Kidney glomerular epithelial cell (primary cell): Measurements from ENCODE around the gene MCTS1.
A peak's percentile ranks its signal among the peaks of the same experiment; 100 is the strongest.
"Not testable (repeated sequence)": the region's sequence is repeated elsewhere in the genome, so short reads cannot be mapped to it uniquely, and the experiment has no call there.

Source experiments
- DNase-seq: peaks from one replicate; lab custom pipeline; 2025; lab: John Stamatoyannopoulos, UW

Gene MCTS1, protein sequence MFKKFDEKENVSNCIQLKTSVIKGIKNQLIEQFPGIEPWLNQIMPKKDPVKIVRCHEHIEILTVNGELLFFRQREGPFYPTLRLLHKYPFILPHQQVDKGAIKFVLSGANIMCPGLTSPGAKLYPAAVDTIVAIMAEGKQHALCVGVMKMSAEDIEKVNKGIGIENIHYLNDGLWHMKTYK

DNA sequence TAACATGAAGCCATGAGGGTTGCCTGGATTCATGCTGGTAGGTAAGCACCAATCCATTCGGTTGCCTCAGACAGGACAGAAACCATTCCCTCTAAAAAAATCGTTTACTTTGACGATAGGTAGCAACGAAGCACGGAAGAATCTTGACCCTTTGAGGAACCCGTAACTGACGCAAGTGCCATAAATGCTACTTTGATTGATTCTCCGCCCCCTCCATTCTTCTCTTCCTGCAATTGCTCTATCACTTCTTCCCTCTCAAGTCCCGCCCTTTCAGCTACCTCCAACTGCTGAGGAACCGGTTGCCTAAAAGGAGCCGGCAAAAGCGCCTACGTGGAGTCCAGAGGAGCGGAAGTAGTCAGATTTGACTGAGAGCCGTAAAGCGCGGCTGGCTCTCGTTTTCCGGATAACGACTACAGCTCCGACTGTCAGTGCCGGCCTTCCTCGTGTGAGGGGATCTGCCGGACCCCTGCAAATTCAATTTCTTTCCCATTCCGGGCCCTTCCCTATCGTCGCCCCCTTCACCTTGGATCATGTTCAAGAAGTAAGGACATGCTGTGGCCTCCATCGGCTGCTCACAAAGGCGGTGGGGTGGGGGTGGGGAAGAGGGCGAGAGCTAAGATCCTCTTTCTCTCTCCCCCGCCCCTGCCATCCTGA, at the start of gene MCTS1:
Gene MCTS1, plus strand, starts transcription at position 395 of the 654 bp plus-strand sequence. Its CDS starts 136 bp downstream, at position 531.
- DNase-seq: peak; percentile 93

DNA sequence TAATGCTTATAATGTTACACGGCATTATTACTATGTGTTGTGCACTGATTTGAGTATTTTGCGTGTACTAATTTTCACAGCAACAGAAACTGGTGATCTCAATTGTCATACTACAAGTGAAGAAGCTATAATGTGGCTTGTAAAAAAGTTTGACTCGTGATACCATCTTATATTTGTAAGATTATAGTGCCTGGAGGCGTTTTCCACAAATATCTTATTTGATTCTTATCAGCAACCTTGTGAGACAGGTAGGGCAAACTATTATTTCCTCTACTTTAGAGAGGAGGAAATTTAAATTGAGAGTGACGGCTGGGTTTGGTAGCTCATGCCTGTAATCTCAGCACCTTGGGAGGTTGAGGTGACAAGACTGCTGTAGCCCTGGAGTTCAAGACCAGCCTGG, 47.6 kb upstream of the MCTS1 start:
- no peak for DNase-seq

DNA sequence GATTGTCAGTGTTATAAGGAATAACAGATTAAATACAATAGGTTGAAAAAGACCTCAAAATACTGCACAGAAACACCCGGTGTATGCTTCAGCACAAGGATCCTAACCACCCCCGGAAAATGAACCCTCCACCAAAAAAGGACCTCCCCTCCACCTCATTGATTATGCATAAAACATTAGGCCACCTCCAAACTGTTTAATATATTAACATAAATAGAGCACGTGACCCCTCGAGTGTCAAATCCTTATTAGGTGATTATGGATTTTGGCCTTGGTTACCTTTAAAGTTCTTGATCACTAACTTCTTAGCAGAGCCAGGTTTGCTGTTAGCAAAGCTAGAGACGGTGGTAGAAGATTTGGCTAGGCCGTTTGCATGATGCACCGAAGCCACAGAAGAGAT, 44.1 kb upstream of the MCTS1 start:
- DNase-seq: no peak

DNA sequence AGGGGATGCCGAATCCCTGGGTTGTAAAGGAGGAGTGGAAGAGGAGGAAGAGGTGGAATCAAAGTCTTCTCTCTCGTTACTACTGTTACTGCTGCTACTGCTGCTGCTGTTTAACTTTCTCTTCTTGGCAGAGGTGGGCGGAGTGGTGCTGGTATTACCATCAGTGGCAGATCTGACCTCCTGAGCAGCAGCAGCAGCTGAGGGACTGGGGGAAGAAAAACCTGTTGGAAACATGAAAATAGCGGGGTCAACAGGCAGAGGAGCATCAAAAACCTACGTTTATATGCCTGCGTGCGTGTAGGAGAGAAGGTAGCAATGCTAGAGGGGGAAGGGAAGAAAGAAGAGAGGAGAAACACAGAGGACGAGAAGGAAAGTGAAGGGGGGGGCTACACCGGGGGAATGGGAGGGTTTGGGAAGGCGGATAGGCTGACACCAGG, 43.5 kb upstream of the MCTS1 start:
- DNase-seq: peak; percentile 67

DNA sequence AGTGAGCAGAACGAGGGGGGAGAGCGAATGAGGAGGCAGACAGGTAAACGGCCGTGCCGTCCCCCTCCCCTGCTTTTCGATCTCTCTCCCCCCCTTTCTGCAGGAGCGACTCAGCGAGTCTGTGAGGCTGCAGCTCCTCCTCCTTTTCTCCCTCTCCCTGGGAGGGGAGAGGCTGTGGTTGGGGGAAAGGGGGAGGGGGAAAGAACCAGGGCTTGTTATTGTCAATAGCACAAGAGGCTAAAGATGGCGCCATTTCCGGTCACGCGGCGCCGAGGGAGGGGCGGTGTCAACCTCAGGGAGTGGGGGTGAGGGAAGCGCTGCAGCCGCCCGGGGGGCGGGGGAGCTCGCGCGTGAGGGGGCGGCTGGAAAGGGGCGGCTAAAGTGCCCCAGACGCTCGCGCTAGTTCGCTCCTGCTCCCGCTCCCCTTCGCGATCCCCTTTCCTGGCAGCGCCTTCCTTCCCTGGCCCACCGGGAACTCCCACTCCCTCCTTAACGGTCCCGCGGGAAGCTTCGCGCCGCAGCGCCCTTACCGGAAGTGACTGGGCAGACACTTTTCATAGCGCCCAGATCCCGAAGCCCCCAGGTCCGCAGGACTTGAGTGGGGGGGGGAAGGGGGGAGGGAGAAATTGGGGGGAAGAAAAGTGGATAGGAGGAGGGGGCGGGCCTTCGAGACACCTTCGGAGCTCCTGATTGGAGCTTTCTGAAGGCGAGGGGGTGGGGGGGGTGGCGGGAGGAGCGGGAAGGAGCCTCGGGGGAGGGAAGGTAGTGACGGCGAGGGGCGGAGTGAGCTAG, 42.9 kb upstream of the MCTS1 start, which contains the start of gene CUL4B:
Gene CUL4B, minus strand, starts transcription at position 121 of the 792 bp plus-strand sequence. CDS start 324 bp downstream, outside the sequence.
- DNase-seq: peak; percentile 67

DNA sequence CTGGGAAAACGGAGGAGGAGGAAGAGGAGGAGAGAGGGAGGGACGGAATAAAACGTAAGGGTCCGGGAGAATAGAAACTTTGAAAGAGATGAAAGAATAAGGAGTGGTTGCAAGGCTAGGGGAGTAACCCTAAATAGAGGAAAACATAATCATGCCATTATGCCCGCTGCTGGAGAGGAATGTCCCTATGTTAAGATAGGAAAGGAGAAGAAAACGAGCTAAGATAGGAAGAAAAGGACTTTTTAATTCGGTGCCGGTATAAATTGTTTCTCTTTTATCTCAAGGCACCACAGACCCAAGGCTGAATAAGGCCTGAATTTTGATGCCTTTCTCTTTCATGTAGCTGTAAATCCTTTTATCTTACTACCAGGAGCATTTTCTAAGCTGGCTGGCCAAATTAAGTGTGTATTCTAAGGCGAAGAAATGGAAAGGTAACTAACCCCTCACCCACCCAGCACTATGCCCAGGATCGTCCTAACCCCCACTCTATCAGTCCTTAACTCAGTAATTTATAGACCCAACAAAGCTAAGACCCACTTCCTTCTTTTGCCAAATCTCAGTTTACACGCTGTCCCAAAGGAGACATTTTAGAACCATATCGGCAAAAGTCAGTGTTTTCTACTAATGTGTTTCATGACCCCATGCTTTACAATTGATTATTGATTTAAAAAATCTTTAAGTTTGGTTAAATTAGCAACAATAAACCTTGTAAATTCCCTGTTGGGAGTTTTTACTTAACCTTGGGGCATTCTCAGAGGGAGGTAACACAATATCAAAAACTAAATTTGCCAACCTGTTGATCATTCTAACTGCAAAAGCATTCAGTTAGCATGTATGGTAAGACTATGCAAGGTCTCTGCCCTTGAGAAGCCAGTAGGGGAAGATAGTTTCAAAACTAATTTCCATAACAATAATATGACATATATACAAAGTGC, 42.0 kb upstream of the MCTS1 start:
- DNase-seq: no peak

DNA sequence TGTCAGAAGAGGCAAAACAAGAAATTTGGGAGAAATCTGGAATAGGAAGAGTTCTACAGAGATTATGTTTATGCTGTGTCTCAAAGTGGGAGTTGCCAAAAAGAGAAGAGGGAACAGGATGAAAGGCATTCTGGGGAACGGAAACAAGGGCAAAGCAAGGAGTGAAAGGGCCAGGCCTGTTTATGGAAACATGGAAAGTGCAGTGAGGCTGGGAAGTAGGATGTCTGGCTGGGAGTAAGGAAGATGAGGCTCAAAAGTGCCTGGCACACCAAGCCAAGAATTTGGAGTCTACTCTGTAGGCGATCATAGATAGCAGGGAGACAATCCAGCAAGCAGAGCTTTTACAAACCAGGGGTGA, 41.4 kb upstream of the MCTS1 start:
- no peak for DNase-seq

DNA sequence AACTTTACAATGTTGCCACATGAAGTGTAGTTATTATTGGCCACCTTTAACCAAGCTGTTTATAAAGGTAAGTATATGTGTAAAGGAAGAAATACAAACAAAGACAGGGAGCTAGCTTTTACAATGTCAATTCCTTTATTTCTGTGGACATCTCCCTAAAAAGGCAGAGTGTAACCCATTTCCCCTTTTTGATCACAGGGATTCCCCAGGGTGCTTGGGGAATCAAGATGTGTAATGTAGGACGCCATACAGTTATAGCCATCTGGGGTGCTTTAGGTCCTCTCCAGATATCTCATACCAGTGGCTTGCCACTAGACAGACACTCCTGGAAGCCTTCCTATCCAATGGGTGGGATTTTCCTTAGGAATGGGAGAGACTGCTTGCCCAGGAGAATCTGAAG, 39.0 kb upstream of the MCTS1 start:
- no peak for DNase-seq

DNA sequence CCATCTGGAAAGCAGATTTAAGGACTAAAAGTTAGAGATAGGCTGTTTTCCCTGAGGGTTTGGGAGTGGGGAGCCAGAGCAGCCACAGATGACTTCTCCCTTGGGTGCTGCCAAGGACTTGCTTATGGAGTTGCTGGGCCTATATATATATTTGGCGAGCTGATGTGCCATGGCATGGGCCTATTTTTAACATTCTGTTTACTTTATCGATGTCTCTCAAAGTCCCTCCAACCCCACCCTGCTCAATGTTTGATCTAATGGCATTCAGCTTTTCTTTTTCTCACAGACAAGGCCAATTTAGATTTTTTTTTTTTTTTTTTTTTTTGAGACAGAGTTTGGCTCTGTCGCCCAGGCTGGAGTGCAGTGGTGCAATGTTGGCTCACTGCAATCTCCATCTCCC, 37.1 kb upstream of the MCTS1 start:
- DNase-seq: no peak

DNA sequence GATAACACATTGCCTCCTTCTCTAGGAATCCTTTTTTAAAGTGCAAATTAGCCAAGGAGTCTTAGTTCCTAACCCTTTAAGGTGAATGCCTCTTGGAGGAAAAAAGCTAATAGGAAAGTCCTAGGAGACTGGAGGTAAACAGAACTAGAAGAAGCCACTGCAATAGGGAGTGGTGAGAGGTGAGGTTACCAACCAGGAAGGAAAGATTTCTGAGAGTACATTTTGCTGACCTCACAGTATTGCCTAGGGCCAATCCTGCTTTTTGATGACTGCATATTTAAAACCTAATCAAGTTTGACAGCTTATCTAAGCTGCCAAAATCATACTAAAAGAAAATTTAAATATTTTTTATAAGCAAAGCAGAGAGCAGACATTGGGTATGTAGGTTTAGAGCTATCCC, 35.9 kb upstream of the MCTS1 start:
- DNase-seq: no peak

DNA sequence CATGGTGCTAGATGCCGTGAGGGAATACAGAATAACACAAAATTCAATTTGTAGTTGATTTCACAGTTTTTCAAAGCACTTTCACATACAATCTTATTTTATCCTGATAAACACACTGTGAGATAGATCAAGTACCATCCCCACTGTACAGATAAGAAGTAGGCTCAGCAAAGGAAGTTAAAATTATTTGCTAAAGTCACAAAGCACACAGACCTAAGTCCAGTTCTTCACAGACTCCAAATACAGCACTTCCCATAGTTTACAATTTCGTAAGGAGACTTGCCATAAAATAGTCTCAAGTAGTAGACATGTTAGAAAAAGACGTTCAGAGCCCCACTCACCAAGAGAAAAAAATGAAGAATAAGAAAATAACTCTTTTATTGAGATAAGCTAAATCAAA, 35.3 kb upstream of the MCTS1 start:
- DNase-seq: no peak

DNA sequence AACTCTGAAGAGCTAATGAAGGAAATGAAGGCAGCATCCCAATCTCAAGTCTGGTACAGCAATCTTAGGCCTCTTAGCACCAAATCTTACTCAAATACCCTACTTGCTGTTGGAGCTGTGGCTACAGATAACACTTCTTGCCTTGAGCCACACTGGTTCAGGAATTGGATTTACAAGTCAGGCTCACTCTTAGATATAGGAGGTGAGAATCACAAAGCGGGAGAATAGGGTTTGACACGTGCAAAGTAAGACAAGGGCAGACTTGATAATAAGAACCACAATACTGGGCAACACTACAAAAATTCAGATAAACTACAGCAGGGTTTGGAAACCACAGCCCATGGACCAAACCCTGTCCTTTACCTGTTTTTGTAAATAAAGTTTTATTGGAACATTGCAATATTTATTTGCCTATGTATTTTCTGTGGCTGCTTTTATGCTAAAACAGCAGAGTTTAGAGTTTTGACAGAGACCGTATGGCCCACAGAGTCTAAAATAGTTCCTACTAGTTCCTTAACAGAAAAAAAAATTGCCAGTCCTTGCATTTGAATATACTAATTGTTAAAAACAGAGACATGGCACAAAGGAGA, 33.8 kb upstream of the MCTS1 start:
- no peak for DNase-seq

DNA sequence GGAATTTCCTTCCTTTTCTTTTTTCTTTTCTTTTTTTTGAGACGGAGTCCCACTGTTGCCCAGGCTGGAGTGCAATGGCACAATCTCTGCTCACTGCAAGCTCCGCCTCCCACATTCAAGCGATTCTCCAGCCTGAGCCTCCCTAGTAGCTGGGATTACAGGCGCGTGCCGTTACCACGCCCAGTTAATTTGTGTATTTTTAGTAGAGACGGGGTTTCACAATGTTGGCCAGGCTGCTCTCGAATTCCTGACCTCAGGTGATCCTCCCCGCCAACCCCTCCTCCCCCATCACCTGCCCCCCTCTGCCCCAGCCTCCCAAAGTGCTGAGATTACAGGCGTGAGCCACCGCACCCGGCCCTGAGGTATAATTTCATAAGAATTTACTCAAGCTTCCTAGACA, 30.1 kb upstream of the MCTS1 start:
- not testable (repeated sequence) for DNase-seq

DNA sequence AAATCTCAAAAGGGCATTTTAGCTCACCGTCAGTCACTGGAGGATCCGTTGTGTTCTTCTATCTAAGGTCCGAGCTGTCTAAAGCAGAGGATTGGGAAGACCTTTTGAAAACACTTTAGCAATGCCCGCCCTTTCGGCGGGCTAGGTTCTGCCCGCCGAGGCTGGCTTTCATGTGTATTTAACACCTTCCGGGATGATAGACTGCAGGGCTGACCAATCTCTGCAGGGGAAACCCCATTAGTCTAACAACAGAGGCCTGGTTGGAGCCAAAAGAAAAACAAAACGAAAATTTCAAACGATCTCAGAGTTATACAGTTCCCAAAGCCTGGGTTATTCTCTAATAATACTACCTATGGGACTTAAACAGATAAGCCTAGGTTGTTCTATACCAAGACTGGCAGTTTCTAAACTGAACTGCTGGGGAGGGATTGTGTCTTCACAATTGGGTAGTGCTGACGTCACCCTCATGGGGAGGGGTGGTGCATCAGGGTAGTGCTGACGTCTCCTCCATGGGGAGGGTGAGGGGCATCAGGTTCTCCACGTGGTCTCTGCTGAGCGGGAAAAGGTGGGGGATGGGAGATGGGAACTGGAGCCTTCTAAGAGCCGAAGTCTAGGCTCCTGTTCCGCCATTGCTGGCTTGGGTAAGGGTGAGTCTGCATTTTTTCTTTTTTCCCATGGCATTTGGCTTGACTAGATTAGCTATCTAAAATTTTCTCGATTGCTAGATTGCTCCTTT, 28.4 kb upstream of the MCTS1 start:
- no peak for DNase-seq

DNA sequence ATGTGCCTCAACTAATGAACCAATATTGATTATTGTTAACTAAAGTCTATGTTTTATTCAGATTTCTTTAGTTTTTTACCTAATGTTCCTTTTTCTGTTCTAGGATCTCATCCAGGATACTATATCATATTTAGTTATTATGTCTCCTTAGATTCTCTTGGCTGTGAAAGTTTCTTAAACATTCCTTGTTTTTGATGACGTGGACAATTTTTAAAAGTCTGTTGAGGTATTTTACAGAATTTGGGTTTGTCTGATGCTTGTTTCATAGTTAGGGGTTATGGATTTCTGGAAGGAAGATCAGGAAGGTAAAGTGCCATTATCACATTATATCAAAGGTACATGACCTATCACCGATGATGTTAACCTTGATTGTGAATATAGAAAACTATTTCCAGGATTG, 18.2 kb upstream of the MCTS1 start:
- no peak for DNase-seq

DNA sequence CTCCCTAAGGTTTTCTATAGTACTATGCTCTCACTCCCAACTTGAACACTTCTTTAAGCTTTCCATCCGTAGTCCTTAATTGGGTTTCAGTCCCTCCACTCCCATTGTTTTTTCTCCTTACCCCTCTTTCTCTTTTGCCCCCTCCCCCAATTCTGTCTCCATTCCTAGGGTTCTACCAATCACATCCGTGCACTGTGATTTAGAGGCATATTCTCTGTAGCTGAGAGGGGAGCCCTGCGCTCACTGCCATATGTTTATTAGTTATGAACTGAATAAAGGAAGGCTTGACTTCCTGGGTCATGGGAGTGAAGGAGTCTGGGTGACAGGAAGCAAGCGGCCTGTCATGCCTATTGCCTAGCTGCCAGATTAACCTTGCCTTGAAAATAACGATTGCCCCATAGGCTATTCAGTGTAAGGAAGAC, 471 bp downstream of the MCTS1 start:
- no peak for DNase-seq

DNA sequence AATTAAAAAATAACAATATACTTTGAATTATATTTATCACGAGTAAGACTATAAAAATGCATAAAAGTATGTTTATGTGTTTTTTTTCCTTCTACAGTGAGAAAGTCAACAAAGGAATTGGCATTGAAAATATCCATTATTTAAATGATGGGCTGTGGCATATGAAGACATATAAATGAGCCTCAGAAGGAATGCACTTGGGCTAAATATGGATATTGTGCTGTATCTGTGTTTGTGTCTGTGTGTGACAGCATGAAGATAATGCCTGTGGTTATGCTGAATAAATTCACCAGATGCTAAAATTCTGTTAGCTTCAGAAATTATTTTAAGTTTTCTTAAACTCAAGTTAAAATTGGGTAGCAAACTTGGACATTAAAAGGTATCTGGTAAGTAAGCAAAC, 8.2 kb downstream of the MCTS1 start:
- DNase-seq: no peak

DNA sequence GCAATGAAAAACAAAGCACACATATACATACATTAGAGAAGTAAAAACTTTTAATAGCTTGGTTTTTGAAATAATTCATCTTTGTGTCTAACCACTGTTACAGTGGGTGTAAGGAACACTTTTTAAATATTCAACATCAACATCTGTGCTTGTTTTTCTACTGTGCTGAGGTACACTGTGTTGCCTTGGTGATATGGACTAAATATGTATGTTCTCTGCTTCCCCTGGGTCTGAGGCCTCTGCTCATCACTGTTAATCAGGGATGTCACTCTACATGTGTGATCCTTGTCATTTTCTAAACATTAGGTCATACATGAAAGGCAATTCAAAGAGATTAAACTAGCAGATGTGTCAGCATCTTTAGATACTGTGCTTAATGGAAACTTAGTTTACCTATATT, 10.9 kb downstream of the MCTS1 start:
- no peak for DNase-seq

DNA sequence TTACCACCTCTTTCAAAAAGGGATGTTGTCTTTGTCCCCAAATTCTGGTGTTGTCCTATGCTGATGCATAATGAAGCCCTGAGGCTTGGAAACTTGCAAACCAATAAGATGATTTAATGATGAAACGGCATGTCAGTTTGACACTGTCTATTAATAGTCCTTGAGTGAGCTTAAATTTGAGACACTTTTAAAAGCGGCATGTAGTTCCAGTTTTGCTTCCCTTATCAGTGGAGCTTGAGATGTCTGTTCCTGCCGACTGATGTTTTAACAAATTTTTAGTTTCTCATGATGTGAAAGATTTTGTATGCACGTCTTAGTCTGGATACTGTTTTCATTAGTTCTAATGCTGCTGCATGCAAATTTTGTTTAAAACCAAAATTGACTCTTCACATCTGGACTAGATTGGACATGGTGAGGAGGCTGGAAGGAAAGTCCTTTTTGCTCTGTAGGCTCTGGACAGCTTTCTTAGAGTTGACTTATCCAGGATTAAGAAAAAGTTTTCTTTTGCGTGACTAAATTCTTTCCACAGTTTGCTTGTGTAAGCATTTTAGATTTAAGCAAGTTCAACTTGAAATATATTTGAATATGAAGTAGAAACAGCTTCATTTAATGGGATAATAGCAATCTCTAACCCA, 14.2 kb downstream of the MCTS1 start:
- no peak for DNase-seq

DNA sequence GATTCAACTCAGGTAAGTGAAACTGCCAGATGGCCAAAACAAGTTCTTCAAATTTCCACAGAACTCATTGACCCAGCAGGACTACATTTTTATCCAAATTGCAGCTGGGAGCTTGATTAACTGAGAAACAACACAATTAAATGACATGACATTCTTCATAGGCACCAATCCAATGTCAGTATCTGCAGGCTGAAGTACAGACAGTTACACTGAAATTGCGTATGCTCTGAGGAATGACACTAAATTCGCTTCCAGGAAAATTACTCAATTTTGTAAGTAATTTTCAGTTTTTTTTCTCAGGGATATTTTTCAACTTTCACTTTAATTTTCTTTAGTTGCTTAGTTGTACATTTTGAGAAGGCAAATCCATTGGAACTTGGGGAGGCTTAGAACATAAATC, 21.5 kb downstream of the MCTS1 start:
- DNase-seq: no peak
